Ishikawa (cell line): Measurements from ENCODE around the gene FCGR1A.
"Not testable (repeated sequence)": the region's sequence is repeated elsewhere in the genome, so short reads cannot be mapped to it uniquely, and the experiment has no call there.

Experiments used
- EGR1 ChIP-seq: IDR thresholded peaks from 2 replicates; pipeline ENCODE4 v1.6.1; 2012
- EP300 ChIP-seq: IDR thresholded peaks from 2 replicates; pipeline ENCODE4 v1.6.1; 2012; ENCODE audit warnings: borderline replicate concordance
- MAX ChIP-seq: IDR thresholded peaks from 2 replicates; pipeline ENCODE4 v1.6.1; 2012
- RAD21 ChIP-seq: IDR thresholded peaks from 2 replicates; pipeline ENCODE4 v1.6.1; 2012; ENCODE audit warnings: low read depth
- REST ChIP-seq: IDR thresholded peaks from 2 replicates; pipeline ENCODE4 v1.6.1; 2012; ENCODE audit warnings: low read depth, mild to moderate bottlenecking
- TAF1 ChIP-seq: IDR thresholded peaks from 2 replicates; pipeline ENCODE4 v1.6.1; 2012; ENCODE audit warnings: low read depth, mild to moderate bottlenecking

The FCGR1A gene

GRCh38 chr1:149782600-149782999 lies at the start of gene FCGR1A:
FCGR1A (plus strand) TSS chr1:149782694; CDS start chr1:149782744, 50 bp downstream.
- not testable (repeated sequence) for TF ChIP-seq EGR1, REST, EP300

- TF ChIP-seq RAD21: peak; percentile 25; the same call in 1 of the 2 replicates
Measured at GRCh38 chr1:149792502-149792901, 10.0 kb downstream of the FCGR1A start.

- TF ChIP-seq MAX: 0 out of 2 replicates have a peak, but pooled peaks have one; percentile 36
- peak; percentile 46; the same call in 1 of the 2 replicates for TF ChIP-seq TAF1
Measured at GRCh38 chr1:149812893-149813801, 30.7 kb downstream of the FCGR1A start.
